ENCODE data around the gene UNC5A.

The UNC5A gene

GRCh38 chr5:176802116-176802784 lies 8.1 kb upstream of the UNC5A start:
- no peak for DNase-seq

- no peak for DNase-seq
These were observed 7.1 kb upstream of the UNC5A start for GRCh38 chr5:176803068-176803942.

DNA sequence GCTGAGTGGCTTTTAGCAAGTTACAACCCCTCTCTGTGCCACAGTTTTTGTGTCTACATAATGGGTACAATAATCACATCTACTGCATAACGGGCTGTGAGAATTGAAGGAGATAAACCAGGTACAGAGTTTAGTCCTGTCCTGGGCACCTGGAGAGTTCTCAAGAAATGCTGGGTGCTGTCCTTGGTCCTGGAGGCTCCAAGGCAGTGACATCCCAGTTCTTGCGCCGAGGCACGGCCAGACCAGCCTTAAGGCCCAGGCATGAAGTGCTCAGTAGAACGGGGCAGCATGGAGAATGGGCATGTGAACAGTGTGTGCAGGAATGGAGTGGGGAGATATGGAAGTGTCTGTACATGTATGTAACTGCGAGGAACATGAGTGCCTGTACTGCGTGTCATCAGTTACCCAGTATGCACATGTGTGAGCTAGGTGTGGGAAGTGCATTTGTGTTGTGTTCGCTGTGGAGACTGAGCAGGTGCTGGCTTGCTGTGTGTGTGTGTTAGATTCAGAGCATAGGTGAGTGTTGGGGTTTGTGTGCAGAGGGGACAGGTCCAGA lies 6.3 kb upstream of the UNC5A start:
- no peak for DNase-seq

- no peak for DNase-seq
These were observed 4.2 kb upstream of the UNC5A start for GRCh38 chr5:176806137-176806536.

- peak; percentile 81 for DNase-seq
These were observed 747 bp upstream of the UNC5A start for GRCh38 chr5:176809544-176810080.

DNA sequence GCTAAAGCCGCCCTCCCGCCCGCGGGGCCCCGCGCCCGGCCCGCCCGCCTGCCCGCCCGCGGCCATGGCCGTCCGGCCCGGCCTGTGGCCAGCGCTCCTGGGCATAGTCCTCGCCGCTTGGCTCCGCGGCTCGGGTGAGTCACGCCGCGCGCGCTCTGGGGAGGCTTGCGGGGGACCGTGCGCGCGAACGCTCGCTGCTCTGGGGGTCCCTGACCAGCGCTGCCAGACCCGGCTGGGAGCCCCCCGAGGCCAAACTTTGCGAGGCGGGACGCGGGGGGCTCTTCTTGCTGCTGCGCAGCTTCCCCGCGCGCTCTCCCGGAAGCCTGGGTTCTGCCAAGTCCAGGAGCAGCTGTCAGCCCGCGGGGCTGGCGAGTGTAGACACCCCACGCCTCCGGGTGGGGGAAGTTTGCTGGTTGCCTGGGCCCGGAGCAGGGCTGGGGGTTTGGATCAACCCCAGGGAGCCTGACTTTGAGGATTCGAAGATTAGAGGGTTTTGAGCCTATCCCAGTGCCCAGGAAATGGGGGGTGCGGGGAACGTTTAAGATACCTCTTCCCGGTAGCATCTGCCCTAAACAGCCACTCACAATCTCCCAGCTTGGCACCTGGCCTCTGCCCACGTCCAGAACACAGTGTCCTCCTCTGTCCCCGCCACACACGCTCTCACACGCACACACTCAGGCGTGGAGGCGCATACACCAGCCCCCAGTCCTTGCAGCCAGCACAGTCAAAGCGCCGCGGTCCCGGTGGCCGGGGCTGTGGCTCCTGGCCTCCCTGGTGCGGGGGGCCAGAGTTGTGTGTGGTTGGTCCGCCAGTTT lies 535 bp downstream of the UNC5A start:
- DNase-seq = peak; percentile 73

DNA sequence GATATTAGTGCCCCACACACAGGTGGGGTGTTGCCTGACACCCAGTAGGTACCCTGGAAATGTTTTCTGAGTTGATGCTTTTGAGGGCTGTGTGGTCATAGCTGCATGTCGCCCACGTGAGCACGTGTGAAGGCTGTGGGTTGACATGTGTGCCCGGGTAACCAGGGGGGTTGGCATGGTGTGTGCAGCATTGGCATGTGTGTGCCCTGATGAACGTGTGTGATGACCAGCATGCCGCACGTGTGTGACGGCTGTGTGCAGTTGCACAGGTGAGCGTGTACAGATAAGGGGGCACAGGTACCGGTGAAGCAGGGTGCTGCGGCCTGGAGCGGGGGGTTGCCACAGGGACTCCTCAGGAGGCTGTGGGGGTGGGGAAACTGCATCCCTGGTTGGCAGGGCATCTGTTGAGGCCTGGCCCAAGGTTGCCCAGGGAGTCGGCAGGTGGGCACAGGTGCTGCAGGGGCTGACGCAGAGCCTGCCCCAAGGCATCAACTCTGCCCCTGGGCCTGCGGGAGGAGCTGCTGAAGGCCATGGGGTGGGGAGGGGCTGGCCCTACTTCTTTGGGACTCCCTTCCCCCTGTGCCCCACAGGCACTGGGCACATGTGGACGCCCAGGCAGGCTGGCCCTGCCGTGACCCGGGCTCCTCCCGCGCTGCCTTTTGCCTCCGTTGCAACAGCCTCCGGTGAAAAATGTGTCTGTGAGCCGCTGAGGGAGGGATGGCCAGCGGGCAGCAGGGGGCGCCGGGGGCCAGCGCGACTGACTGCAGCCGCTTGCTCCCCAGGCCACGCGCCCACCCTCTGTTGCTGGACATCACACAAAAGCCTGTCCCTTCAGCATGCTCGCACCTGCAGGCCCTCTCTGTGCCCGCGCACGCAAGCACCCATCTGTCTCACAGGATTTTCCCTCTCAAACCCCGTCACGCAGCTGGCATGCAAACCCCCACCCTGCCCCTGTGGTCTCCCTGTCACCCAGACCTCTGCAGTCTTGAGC lies 2.2 kb downstream of the UNC5A start:
- peak; percentile 86 for DNase-seq

DNA sequence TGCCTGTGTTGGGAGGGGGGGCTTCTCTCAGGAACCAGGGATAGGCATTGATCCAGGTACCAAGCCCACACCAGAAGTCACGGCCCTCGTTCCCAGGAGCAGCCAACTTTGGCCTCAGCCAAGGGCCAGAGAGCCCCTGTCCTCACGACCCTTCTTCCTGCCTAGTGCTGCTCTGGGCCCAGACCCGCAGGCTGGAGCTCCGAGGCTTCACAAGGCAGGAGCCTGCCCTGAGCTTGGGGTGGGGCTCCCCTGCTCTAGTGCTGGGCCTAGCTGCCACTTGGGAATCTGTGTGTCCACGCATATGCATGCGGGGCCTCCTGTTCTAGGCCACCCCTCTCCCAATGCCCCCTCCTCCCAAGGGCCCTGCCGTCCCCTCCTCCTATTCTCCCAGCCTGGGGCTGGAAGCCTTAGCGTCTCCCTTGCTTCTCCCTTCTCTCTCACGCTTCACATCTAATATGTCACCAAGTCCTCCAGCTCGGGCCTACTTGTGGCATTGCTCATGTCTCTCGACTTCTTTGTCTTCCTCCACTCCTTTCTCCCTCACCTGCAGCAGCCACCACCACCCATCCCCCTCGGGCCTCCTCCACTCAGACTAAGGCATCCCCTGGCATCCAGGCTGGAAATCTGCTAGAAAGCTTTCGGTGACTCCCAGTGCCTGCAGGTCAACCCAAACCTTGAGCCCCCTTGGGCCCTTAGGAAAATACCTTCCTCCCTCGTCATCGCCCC lies 3.4 kb downstream of the UNC5A start:
- no peak for DNase-seq

GRCh38 chr5:176814313-176814685 lies 3.9 kb downstream of the UNC5A start:
- DNase-seq = no peak

DNA sequence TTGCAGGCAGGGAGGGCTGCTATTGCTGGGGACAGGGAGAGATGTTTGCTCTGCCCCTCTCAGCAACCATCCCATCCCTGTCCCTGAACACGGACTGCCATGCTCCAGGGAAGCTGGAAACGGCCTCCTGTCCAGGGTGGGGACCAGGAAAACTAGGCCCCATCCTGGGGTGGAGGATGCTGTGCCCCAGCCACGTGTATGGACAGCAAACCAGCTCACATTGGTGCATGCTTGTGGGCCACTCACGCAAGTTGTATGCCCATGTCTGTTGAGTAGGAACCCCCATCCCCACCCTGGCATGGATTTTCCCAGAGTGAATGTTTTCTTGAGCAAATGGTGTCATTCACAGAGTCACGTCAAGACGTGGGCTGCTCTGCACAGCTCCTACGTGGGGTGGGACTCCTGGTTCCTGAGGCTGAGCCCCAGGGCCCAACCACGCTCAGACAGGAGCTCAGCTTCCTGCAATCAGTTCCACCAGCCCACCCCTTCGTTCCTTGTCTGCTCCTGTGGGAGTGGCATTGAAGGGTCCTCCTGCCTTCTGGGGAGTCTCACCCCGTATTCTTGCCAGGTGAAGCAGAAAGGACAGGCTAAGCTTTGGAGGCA lies 4.6 kb downstream of the UNC5A start:
- no peak for DNase-seq

DNA sequence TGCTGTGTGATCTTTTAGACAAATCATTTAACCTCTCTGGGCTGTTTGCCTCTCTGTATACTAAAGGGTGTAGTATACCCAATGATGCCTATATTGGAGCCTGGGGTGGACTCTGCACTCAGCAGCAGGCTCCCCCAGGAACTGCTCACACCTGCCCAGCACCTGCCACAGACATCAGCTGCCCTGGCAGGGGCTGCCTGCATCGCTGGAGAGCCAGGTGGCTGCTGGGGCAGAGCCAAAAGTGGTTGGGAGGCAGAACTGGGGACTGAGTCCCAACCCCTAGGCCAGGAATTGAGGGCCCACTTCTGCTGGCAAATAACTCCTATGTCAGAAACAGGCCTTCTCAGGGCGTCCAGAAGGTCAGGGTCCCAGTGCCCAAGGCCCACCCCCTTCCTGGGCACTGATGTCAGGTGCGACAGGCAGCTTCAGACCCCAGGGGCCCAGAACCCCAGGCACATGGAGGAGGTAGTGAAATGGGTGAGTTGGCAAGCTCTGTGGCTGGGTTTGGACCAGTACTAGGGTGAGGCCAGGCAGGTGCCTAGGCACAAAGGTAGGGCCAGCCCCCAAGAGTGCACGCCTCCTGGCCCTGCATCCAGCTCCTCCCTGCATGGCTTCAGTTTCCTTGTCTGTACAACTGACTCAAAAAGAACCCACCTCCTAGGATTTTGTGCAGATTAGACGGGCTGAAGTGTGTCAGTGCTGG lies 5.8 kb downstream of the UNC5A start:
- DNase-seq = no peak

DNA sequence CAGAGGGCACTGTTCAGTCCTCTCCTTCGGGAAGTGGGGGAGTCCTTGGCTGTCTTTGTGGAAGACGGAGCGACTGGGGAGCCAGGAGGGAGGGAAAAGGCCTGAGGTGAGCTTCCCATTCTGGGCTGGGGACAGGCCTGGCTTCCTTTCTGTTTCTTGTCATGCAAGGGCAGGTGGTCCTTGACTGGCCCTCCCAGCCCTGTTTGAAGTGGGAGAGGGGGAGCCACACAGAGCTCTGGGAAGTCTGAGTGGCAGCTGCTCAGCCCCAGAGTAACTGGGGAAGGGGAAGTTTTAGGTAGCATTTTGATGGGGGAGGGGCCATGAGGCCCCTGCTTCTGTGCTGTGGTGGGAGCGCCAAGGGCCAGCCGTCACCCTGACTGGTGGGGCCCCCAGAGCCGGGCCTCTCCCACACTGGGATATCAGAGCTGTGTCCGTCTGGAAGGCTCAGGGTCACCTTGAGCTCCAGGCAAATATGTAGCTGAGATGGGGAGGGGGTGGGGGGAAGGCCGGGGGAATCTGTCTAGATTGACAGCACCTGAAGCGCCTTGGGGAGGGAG lies 6.5 kb downstream of the UNC5A start:
- DNase-seq = peak; percentile 43

- no peak for DNase-seq
These were observed 7.0 kb downstream of the UNC5A start for GRCh38 chr5:176817369-176817840.

GRCh38 chr5:176817841-176818377 lies 7.5 kb downstream of the UNC5A start:
- peak; percentile 78 for DNase-seq

DNA sequence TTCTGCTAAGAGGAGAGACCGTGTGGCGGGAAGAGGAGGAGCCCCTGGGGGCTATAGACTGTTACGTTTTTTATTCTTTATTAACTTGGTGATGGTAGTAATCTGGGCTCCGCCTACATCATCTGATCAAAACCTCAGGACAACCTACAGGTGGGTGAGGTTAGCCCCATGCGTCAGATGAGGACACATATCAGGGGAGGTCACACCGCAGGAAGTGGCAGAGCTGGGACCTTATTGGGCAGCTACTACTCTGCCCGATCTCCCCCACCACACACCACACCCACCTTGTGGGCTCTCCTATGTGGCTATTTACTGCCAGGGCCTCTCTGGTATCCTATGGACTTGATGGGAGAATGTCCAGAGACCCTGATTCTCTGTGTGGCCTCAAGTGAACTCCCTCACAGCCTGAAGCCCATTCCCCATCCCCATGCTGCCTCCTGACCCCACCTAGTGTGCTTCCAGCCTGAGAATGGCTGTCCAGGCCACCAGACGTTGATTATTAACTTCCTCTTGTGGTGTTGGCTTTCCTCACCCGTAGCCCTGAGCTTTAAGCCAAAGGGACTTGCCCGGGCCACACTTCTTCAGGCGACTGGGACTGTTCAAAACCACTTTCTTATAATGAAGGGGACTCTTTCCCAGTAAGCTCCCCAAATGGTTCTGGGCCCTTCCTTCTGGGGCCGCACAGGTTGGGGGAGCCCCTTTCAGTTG lies 8.2 kb downstream of the UNC5A start:
- DNase-seq = no peak

DNA sequence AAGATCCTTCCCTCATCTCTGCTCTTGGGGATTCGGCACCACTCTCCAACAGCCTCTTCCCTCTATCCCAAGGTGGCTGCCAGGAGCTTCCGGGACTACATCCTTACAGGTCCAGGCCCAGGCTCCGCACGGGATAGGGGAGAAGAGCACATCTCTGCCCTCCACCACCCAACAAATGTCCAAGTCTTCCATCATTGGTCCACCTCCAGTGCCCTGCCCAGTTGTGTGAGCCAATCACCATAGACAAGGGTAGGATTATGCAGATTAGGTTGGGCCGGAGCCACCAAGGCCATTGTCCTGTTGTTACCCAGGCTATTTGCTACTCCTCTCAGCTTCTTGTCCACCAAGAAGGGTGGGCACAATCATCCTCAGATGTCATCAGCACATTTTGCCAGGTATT lies 9.1 kb downstream of the UNC5A start:
- no peak for DNase-seq

DNA sequence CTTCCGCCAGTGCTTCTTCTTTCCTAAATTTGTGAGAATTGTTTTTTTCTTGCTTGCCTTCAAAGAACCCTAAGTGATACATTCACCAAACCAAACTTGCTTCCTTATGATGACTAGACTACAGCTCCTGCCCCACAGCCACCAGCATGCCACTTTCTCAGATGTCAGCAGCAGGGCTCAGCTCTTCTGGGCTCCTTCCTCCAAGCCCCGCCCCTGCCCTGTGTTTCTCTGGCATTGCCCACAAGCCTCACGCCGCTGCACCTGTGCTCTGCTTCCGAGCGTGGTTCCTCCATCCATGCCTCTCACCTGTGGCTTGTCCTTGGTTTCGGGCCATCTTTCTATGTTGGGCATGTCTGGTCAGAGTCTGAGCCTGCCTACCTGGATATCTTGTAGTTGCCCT lies 10.6 kb downstream of the UNC5A start:
- no peak for DNase-seq

DNA sequence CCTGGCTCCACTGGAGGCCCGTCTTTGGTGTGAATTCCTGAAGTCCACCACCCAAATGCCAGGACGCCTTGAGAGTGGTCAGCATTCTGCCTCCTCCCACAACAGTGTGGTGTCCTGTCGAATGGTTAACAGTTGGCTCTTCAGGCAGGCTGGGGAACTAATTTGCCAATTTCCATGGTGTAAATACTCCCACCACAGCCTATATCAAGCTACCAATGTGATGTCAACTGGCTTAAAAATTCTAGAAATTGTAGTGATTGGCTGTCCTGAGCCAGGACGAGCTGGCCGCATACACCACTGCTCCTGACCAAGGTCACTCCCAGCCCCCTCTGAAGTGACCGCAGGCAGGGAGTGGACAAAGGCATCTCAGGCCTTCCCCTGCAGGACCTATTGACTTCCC lies 11.1 kb downstream of the UNC5A start:
- DNase-seq = no peak
